IPS-11a (cell line): ENCODE measurements around the gene FOXL2NB.
"Not testable (repeated sequence)": the region's sequence is repeated elsewhere in the genome, so short reads cannot be mapped to it uniquely, and the experiment has no call there.

Experiments
- H3K4me3 ChIP-seq: one replicate; pipeline ENCODE4 v1.5.1; 2013; ENCODE audit warnings: low read depth, low read length, control low read depth

The FOXL2NB gene

DNA sequence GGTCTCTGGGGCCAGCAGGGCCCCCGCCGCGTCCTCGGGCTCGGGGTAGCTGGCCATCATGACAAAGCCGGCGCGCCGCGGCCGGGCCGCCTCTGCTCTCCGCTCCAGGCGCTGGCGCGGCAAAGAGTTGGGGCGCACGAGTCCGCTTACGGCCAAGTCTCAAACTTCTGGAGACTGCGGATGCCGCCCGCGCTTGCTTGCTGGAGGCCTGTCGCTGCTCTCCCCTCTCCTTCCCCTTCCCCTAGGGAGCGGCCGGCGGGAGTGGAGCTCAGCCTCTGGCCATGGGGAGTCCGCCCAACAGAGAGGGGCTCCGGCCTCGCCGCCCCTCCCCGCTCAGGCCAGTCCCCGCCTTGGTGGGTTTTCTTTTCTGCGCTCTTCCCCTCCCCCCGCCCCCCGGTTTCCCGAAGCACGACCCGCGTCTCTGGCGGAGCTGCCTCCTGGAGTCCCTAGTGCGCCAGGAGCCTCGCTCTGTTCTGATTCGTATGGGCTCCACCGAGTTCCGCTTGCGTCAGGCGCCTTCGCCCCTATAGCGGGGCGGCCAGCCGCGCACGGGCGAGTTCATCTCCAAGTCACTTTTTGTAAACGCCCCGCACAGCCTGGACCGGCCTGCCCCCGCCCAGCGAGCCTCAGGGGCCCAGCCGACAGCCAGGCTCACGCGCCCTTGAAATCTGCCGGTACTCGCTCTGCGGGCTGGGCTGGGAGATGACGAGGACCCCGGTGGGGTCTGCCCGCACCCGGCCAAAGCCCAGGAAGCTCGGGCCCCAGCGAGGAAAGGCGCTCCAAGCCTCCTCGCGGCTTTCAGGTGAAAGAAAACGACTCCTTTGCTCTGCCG, at the start of gene FOXL2NB, which contains the start of gene FOXL2:
FOXL2NB (plus strand) TSS at position 555 of the 832 bp plus-strand sequence; CDS start at position 703, 148 bp downstream.
FOXL2 (minus strand) TSS at position 475 of the 832 bp plus-strand sequence; CDS start at position 60, 415 bp downstream.
- H3K4me3 ChIP-seq = peak within 1 kb of the TSS; percentile 43

DNA sequence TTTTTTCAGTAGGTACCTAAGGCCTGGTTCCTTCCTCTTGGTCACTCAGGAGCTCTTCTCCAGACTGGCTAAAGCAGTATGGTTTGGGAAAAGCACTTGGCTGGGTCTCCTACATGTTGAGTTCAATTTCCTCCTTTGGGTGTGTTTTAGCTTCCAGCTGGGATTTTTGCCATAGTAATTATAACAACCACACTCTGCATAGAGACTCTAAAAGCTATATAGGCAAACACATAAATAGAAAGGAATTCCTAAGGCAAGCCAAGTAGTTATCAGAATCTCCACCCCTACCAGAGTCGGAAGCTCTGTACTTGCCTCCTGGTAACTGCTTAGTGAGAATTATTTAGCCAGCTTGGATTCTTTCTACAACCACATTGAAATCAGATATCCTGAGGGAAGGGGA, 48.7 kb upstream of the FOXL2NB start:
- no peak overlapping the region for H3K4me3 ChIP-seq

DNA sequence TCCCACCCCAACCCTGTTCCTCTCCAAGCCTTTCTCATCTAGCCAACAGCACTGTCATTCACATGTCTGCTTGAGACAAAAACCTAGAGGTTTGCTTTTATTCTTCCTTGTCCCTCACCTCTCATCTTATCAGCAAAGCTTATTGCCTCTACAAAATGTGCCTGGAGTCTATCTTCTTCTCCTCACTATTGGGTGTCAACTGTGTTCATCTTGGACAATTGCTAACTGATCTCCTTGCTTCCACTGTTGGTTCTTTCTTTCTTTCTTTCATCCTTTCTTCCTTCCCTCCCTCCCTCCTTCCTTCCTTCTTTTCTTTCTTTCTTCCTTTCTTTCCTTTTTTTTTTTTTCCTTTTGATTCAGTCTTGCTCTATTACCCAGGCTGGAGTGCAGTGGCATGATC, 48.3 kb upstream of the FOXL2NB start:
- no peak overlapping the region for H3K4me3 ChIP-seq

DNA sequence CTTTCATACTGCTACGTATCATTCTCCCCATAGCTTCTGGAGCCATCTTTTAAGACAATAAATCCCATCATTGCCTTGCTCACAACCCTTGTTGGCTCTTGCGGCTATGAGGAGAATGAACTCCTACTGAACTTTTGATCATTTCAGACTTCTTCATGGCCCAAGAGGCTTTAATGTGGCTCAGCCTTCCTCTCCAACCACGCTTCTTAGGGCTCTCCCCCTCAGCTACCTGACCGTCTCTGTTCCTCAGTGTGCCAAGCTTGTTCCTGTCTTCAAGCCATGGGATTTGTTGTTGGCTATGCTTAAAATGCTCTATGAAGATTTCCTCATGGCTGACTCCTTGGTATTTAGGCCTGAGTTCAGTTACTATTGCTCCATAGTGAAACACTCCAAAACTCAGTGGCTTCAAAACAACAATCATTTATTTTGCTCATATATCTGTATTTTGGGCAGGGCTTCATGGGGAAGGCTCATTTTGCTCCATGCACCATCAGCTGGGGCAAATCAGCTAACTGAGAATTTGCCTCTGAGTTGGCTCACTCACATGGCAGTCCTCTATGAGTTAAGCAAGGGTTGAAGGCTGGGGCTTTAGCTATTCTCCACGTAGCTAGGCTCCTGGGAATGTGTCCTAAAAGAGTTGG, 47.5 kb upstream of the FOXL2NB start:
- no peak overlapping the region for H3K4me3 ChIP-seq

DNA sequence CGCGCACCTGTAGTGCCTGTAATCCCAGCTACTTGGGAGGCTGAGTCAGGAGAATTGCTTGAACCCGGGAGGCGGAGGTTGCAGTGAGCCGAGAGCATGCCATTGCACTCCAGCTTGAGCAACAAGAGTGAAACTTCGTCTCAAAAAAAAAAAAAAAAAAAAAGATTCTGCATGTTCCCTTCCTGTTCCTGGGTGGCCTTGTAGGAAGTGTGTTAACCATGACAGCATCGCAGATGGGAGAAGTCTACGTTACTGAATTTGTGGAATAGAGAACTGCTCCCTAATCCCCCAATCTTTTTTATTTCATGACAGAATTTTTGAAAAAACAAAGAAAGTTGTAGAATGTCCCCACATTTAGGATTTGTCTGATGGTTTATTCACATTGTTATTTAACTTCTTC, 45.5 kb upstream of the FOXL2NB start:
- H3K4me3 ChIP-seq = no peak overlapping the region

DNA sequence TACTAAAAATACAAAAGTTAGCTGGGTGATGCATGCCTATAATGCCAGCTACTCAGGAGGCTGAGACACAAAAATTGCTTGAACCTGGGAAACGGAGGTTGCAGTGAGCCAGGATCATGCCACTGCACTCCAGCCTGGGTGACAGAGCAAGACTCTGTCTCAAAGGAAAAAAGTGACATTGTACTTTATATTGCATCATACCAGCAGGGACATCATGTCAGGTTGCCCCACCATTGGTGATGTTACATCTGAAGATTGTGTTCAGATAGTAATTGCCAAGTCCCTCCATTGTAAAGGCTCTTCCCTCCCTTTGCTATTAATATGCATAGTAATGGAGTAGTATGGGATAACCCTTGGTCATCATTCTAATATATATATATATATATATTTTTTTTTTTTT, 44.8 kb upstream of the FOXL2NB start:
- H3K4me3 ChIP-seq = no peak overlapping the region

DNA sequence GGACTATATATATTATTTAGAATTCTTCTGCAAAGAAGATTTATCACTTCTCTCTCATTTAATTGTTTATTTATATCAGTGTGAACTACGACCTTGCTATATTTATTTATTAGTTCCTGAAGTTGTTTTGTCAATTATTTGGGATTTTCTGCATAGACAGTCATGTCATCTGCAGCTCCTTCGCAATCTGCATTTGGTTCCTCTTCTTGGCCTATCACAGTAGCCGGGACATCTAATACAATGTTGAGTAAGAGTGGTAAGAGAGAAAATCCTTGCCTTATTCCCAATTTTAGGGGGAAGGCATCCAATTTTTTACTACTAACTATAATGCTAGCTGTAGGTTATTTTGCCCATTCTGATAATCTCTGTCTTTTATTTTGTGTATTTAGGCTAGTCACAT, 39.5 kb upstream of the FOXL2NB start:
- no peak overlapping the region for H3K4me3 ChIP-seq

DNA sequence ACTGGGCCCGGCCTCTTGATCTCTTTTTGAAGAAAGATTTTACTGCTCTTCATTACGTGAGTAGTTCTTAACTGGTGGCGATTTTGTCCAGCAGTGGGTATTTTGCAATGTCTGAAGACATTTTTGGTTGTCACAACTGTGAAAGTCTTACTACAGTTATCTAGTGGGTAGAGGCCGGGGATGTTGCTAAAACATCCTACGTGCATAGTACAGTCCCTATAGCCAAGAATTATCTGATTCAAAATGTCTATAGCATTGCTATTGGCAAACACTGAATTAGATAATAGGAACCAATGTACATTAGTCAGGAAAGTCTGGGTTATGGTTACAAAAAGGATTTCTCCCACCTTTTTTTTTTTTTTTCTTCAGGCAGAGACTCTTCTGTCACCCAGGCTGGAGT, 38.2 kb upstream of the FOXL2NB start:
- no peak overlapping the region for H3K4me3 ChIP-seq

DNA sequence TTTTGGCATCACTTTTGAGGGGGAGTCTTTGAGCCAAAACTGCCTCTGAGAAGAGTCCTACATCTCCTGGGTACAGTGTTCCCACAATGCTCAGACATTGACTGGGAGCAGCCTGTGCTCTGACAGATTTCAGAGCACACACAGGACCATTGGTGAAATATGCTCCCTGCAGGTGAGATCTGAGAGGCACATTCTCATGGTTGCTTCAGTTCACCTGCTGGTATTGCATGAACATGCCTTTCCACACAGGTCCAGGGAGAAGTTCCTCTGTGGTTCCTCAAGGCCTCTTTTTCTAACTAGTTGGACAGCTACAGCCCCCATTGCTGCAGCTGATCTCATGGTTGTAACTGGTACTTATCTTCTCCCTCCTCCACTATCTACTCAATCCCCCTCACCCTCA, 37.1 kb upstream of the FOXL2NB start:
- no peak overlapping the region for H3K4me3 ChIP-seq

DNA sequence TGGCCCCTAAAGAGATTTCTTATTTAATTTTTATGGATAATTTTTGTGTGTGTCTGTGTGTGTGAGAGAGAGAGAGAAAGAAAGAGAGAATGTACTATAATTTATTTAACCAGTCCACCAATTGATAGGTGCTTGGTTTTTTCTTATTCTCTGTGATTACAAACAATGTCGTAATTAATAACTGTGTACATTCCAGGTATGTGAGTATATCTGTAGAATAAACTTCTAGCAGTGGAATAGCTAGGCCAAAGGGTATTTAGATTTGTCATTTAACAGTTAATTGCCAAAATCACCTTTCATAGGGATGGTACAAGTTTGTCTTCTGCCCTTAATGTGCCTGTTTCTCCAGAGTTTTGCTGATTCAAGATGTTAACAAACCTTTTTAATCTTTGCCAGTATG, 35.4 kb upstream of the FOXL2NB start:
- no peak overlapping the region for H3K4me3 ChIP-seq

DNA sequence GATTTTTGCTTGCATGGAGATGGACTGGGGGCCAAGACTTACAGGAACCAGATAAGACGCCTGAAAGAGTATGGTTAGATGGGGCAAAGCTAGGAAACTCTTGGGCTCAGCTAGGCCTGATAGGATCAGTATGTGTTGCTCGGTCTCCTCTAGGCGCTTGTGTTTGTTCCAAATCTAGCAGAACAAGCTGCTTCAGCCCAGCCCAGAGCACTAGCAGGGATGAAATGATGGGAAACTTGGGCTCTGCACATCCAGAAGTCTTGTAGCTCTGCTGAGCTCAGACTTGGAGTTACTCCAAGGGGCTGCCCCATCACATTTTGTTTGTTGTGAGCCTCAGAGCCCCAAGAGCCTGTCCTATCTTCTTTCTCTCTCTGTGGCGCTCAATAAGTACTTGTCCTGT, 34.8 kb upstream of the FOXL2NB start:
- no peak overlapping the region for H3K4me3 ChIP-seq

DNA sequence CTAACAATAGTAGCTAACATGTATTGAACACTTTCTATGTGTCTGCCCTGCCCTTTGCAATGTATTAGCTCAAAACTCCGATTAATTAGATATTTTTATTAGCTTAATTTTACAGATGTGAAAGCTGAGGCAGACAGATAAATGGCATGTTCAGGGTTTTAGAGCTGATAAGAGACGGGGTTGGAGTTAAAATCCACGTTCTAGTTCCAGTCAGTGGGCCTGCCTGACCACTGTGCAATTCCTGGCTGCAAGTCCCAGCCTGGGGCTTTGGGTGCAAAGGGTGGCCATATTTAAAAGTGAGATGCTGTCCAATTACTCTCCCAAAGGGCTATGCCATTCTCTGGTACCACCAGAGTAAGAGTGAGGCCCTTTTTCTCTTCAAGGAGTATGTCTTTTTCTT, 33.3 kb upstream of the FOXL2NB start:
- H3K4me3 ChIP-seq = no peak overlapping the region

DNA sequence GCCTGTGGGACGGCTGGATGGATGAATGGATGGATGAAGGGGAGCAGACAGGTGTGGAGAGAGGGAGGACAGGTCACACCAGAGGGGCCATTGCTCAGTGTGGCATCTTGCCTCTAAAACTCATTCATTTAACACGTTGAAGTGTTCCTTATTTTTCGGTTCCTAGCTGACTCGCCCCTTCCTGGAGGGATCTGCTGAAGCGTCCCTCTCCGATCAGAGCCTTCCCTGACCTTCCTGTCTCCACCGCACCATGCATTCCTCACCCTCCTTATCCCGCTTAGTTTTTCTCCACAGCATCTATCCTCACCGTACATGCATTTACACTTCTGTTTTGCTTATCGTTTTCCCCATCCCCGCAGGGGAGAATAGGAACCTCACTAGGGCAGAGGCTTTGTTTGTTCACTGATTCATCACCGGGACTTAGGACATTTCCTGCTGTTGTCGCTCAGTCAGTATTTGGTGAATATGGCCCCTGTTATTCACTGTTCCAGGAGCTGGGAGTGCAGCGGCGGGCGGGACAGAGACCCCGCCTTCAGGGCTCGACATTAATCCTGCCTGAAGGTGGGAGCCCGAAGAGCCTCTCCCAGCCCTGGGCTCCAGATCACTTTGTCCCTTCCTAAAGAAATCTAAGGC, 32.0 kb upstream of the FOXL2NB start:
- peak overlapping the region; percentile 2 for H3K4me3 ChIP-seq

DNA sequence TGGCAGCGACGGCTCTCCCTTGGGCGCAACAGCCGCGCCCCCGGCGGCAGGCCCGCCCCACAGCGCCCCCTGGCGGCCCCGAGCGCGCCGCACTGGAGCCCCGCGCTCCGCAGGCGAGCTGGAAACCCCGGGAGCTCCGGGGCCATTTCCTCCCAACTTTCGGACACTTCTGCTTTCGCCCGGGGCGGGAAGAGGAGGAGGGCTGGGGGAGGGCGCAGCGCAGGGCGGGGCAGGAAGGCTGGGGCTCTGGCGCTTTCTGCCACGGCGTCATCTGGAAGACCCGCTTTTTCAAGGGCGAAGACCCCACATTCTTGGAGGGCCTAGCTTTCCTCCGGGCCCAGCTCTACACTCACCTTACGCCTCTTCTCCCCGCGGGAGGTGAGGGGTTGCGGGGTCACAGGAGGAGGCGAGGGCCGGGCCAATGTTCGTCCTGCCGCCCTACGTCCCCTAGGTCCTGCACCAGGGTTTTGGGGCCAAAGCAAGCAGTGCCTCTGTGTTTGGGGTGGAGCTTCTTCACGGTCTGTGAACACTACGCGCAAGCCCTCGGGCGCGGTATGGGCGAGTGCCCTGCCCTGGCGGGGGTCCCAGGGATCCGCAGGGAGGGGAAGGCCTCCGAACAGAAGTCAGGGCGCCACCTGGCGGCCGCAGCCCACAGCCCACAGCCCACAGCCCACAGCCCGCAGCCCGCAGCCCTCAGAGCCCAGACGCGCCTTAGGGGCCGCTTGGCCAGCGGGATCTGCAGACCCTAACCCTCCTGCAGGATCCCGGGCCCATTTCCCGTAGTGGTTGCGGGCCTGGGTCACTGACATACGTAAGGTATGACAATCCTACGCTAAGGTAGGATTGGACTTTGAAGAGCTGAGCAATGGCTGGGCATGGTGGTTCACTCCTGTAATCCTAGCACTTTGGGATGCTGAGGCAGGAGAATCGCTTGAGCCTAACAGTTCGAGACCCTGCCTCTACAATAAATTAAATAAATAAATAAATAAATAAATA, 31.2 kb upstream of the FOXL2NB start:
- peak overlapping the region; percentile 73 for H3K4me3 ChIP-seq

DNA sequence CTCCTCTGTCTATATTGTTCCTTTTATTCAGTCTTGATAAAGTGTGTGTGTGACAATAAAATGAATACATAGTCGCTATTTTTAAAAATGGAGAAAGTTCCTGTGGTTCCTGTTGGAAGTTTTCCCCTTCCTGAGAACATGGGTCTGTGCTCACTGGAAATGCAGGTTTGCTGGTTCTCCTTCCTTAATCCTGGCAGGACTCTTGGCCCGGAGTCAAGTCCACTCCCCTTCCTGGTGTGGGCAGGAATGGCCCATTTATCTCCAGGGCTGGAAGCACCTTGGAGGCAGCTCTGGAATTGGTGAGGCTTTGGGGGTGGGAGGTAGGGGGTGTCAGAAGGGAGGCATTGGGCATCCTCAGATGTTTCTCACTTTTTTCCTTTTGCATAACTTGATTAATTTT, 30.2 kb upstream of the FOXL2NB start:
- H3K4me3 ChIP-seq = no peak overlapping the region

DNA sequence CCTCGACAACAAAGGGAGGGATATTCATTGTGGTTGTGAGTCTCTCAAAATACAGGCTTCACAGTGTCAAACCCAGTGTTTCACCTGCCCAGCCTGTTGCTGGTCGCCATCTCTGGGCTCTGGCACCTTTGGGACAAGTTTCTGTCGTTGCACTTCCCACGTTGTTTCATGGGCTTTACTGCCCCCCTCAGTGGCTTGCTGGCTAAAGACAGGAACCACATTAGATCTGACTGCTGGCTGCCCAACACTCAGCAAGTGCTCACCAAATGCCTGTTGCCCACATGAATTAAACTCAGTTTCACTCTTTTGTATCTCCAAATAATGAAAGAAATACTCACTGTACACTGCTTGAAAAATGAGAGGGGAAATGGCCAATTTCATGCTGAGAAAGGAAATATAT, 27.7 kb upstream of the FOXL2NB start:
- H3K4me3 ChIP-seq = no peak overlapping the region

DNA sequence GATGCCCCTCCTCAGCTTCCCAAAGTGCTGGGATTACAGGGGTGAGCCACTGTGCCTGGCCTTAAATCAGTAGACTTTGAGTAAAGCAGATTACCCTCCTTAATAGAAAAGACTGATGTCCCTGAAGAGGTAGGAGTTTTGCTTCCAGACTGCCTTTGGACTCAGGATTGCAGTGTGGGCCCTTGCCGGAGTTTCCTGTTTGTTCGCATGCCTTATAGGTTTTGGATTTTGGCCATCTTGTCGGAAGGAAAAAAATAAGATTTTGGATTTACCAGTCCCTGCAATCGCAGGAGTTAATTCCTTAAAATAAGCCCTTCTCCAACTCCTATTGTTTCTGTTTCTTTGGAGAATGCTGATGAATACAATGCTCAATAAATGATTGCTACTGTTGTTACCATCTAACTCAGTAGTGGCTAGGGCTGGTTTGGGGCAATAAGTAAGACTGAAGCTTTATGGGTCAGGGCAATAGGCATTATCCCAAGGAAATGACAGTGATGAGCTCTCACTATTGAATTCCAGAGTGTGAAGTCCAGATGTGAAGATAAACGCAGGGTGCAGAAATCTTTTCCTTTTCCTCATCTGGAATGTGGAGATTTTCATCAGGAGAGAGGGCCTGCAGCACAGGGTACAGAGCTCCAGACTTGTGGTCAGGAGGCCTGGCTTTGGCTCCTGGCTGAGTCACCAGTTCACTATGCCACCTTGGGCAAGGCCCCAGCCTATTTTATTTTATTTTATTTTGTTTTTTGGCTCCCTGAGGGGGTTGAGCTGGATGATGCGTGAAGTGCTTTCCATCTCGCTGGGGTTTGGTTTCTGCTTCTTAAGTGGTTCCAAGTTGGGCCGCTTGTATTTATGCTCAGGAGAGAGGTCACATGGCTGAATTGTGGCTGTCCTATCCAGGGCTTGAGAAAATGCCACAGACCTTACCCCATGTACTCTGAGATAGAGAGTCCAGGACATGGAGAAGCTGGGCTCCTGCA, 25.4 kb upstream of the FOXL2NB start:
- H3K4me3 ChIP-seq = no peak overlapping the region

DNA sequence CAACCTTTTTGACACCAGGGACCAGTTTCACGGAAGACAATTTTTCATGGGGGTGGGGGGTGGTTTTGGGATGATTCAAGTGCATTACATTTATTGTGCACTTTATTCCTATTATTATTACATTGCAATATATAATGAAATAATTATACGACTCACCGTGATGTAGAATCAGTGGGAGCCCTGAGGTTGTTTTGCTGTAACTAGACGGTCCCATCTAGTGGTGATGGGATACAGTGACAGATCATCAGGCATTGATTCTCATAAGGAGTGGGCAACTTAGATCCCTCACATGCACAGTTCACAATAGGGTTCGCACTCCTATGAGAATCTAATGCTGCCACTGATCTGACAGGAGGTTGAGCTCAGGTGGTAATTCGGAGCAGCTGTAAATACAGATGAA, 24.6 kb upstream of the FOXL2NB start:
- H3K4me3 ChIP-seq = not testable (repeated sequence)

DNA sequence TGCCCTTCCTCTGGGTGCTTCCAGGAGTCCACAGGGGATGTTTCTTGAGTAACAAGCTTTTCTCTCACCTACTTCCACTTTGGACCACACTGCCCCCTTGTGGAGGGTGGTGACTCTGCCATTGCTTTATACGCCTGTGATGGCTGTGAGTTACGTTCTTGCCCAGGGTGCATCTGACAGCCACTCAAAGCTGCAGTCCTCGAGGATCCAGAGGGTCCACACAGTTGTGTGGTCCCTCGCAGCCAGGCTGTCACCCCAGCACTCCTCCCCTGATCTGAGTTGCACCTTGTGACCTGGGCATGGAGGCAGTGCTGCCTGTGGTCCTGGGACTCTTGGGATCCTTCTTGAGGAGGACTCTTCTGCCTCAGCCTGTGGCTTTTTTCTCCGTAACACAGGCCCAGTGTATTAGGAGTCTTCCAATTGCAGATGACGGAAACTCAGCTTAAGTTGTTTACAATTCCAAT, 23.5 kb upstream of the FOXL2NB start:
- H3K4me3 ChIP-seq = no peak overlapping the region
